Thyroid gland (tissue), 4 donors: ENCODE results near the gene SLC30A7. TPM values are rescaled to one million over a fixed set of nuclear protein-coding genes. Genes with fewer than 3 reads are reported as not detected.
"Not testable (repeated sequence)": the region's sequence is repeated elsewhere in the genome, so short reads cannot be mapped to it uniquely, and the experiment has no call there.

ENCODE experiments used
- DNase-seq, 2 donors: peaks; one replicate each; pipeline ENCODE4 v3.0.0-alpha.2; 2019
- H3K27ac ChIP-seq, 3 donors: fragments of 200-600 bp; sonication (generic); 1 replicate in 2 of 3; 2 replicates in 1 of 3; pipeline ENCODE4 v1.5.1; 2016 to 2019; ENCODE audit warnings: mild to moderate bottlenecking in 1 of 3, moderate library complexity in 1 of 3
- H3K27me3 ChIP-seq: fragments of 200-600 bp; sonication (generic); one replicate; pipeline ENCODE4 v1.5.1; 2019
- H3K36me3 ChIP-seq, 2 donors: fragments of 200-600 bp; sonication (generic); one replicate each; pipeline ENCODE4 v1.5.1; 2016 to 2019
- H3K4me1 ChIP-seq, 2 donors: fragments of 200-600 bp; sonication (generic); one replicate each; pipeline ENCODE4 v1.5.1; 2017 to 2019
- H3K4me3 ChIP-seq, 3 donors: fragments of 200-600 bp; sonication (generic); replicated peaks in 1 of 3; 1 replicate in 2 of 3; 2 replicates in 1 of 3; pipeline ENCODE4 v1.5.1; 2016; ENCODE audit warnings: mild to moderate bottlenecking in 1 of 3
- H3K9me3 ChIP-seq: fragments of 200-600 bp; sonication (generic); one replicate; pipeline ENCODE4 v1.5.1; 2017
- POLR2A ChIP-seq, 2 donors: fragments of 450-650 bp; IDR thresholded peaks; one replicate each; pipeline ENCODE4 v1.6.1; 2017; ENCODE audit warnings: antibody characterized with exemption in 2 of 2, mild to moderate bottlenecking in 2 of 2, moderate library complexity in 1 of 2
- WGBS, 2 donors: methylation state at CpG; one replicate each; pipeline ENCODE4 v1.1.5; 2017; 5-methylcytosine and 5-hydroxymethylcytosine counted together
- intact Hi-C: fragments of 100-400 bp; cut with DNase I; formaldehyde crosslinking; loops from one replicate; pipeline ENCODE4 v1.15.1; 2023
- total RNA-seq, 4 donors: library from RNA; depleted of rRNA; stranded (reverse); fragments of >200 nt; gene quantifications; one replicate each; pipeline ENCODE4 v1.2.3, GENCODE V29; 2016
- TF ChIP-seq, protein P1 (sequence below), 6 experiments: fragments of 200-600 bp in 3 of 6; fragments of 450-650 bp in 3 of 6; sonication (generic) in 3 of 6; IDR thresholded peaks; one replicate each; pipeline ENCODE4 v1.5.1; 2016 to 2019; ENCODE audit warnings: antibody characterized with exemption in 6 of 6, mild to moderate bottlenecking in 2 of 6, inconsistent platforms in 1 of 6, moderate library complexity in 1 of 6

Gene SLC30A7
- total RNA-seq, 4 donors from 2014 or later = 32.4 to 39.7 (median 36.1) TPM

DNA sequence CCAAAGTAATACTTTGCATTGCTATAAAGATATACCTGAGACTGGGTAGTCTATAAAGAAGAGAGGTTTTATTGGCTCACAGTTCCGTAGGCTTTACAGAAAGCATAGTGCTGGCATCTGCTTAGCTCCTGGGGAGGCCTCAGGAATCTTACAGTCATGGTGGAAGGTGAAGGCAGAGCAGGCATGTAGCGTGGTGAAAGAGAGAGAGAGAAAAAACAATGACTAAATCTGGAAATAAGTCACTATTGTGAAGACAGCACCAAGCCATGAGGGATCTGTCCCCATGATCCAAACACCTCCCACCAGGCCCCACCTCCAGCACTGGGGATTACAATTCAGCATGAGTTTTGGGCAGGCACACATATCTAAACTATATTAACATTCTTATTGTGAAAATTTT, 30.4 kb downstream of the SLC30A7 start:
- H3K27ac ChIP-seq = no peak overlapping the region
- no peaks in the 10 kb centered on the region for H3K9me3 ChIP-seq
- H3K27me3 ChIP-seq = no peaks in the 10 kb centered on the region
- H3K4me1 ChIP-seq = peaks cover 0 to 9% of the 10 kb centered on the region in 2 donors
- intact Hi-C loops = loop anchor here (10.0 kb wide), 1 partner anchor 359 kb away; no protein-coding TSS in a partner anchor
- no peaks in the 10 kb centered on the region for H3K36me3 ChIP-seq
- WGBS, 2 donors = 99 to 100% methylated on average over 2 of the region's 2 CpGs
- H3K4me3 ChIP-seq = no peak overlapping the region
- DNase-seq = no peak
- TF ChIP-seq, protein P1, sequence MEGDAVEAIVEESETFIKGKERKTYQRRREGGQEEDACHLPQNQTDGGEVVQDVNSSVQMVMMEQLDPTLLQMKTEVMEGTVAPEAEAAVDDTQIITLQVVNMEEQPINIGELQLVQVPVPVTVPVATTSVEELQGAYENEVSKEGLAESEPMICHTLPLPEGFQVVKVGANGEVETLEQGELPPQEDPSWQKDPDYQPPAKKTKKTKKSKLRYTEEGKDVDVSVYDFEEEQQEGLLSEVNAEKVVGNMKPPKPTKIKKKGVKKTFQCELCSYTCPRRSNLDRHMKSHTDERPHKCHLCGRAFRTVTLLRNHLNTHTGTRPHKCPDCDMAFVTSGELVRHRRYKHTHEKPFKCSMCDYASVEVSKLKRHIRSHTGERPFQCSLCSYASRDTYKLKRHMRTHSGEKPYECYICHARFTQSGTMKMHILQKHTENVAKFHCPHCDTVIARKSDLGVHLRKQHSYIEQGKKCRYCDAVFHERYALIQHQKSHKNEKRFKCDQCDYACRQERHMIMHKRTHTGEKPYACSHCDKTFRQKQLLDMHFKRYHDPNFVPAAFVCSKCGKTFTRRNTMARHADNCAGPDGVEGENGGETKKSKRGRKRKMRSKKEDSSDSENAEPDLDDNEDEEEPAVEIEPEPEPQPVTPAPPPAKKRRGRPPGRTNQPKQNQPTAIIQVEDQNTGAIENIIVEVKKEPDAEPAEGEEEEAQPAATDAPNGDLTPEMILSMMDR (IDR thresholded peaks at IDR 0.05) = no peak
- TF ChIP-seq POLR2A (IDR thresholded peaks at IDR 0.05) = no peak

DNA sequence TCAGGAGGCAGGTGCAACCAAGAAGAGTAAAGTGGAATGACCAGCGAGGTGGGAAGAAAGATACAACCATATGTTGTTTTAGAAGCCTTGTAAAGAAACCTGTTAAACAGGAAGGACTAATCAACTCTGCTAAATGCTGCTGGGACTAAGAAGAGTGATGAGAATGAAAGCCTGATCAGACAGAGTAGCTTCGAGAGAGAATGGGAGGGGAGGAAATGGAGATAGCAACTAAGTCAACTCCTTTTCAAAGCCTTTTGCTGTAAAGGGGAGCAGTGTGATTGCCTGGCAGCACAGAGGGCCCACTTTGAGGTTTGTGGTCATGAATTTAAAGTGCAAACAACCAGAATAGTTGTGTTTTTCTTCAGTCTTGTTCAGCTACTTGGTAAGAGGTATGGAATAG, 31.4 kb downstream of the SLC30A7 start:
- DNase-seq = no peak
- H3K36me3 ChIP-seq = no peaks in the 10 kb centered on the region
- H3K4me1 ChIP-seq = peaks cover 0 to 9% of the 10 kb centered on the region in 2 donors
- H3K4me3 ChIP-seq = no peak overlapping the region
- no peak for TF ChIP-seq POLR2A (IDR thresholded peaks at IDR 0.05)
- TF ChIP-seq, protein P1 (IDR thresholded peaks at IDR 0.05) = no peak
- WGBS, 2 donors = 28 to 30% methylated on average over 2 of the region's 2 CpGs
- intact Hi-C loops = loop anchor here (10.0 kb wide), 1 partner anchor 358 kb away; no protein-coding TSS in a partner anchor
- H3K27me3 ChIP-seq = no peaks in the 10 kb centered on the region
- H3K9me3 ChIP-seq = no peaks in the 10 kb centered on the region
- H3K27ac ChIP-seq = no peak overlapping the region

DNA sequence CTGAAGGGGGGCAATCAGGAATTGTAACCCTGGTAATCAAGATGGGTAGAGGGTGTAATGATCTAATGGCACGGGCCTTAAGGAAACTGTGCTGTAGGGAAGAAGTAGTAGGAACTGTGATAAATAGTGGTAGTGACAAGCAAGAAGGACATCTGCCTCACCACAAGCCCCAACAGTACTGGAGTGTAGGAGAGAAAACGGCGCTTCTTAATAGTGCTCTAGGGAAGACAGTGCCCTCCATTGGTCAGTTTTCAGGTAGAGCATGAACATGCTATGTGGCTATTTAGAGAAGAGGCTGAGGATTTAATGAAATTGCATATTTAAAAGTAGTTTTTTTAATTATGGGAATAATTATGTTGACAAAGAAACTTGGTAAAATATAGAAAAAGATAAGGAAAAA, 32.2 kb downstream of the SLC30A7 start:
- no peak for TF ChIP-seq POLR2A (IDR thresholded peaks at IDR 0.05)
- TF ChIP-seq, protein P1 (IDR thresholded peaks at IDR 0.05) = peak in 1 of 6 experiments; percentile 3
- Histone ChIP-seq H3K27me3 (no peaks in the 10 kb centered on the region), H3K9me3 (no peaks in the 10 kb centered on the region), H3K4me1 (peaks cover 0 to 9% of the 10 kb centered on the region in 2 donors), H3K36me3 (no peaks in the 10 kb centered on the region), H3K27ac (no peak overlapping the region), H3K4me3 (no peak overlapping the region)
- WGBS, 2 donors = 91 to 92% methylated on average over 3 of the region's 3 CpGs
- intact Hi-C loops = loop anchor here (10.0 kb wide), 1 partner anchor 357 kb away; no protein-coding TSS in a partner anchor
- DNase-seq = no peak

DNA sequence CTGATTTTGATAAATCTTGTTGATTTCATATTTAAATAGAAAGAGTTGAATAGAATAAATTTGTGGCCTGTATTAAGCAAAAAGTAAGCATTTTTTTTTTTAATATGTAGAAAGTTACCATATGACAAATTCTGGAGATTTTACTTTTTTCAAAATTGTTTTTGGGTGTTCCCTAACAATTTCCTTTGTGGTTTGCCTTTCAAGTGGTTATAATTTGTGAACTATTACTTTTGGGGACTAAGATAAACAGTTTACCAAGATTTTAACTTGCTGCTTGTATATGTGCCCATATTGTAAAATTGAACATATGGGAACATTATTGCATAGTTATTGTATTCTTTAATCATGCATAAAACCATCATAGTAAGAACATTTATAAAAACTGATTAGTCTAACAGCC, 34.6 kb downstream of the SLC30A7 start:
- Histone ChIP-seq H3K27ac (no peak overlapping the region), H3K36me3 (no peaks in the 10 kb centered on the region), H3K27me3 (no peaks in the 10 kb centered on the region), H3K4me1 (peaks cover 0 to 9% of the 10 kb centered on the region in 2 donors), H3K4me3 (no peak overlapping the region), H3K9me3 (no peaks in the 10 kb centered on the region)
- no peak for DNase-seq
- intact Hi-C loops = no loop called here
- TF ChIP-seq, protein P1 (IDR thresholded peaks at IDR 0.05) = no peak
- TF ChIP-seq POLR2A (IDR thresholded peaks at IDR 0.05) = no peak

GRCh38 chr1:100931716-100932115, 35.8 kb downstream of the SLC30A7 start:
- intact Hi-C loops = no loop called here
- Histone ChIP-seq H3K4me3 (no peak overlapping the region), H3K27ac (no peak overlapping the region), H3K9me3 (no peaks in the 10 kb centered on the region), H3K36me3 (no peaks in the 10 kb centered on the region), H3K4me1 (peaks cover 0 to 9% of the 10 kb centered on the region in 2 donors), H3K27me3 (no peaks in the 10 kb centered on the region)
- DNase-seq = no peak
- 95 to 96% methylated on average over 1 of the region's 1 CpG for WGBS, 2 donors
- TF ChIP-seq, protein P1 (IDR thresholded peaks at IDR 0.05) = peak in 1 of 6 experiments; percentile 7
- TF ChIP-seq POLR2A (IDR thresholded peaks at IDR 0.05) = no peak

DNA sequence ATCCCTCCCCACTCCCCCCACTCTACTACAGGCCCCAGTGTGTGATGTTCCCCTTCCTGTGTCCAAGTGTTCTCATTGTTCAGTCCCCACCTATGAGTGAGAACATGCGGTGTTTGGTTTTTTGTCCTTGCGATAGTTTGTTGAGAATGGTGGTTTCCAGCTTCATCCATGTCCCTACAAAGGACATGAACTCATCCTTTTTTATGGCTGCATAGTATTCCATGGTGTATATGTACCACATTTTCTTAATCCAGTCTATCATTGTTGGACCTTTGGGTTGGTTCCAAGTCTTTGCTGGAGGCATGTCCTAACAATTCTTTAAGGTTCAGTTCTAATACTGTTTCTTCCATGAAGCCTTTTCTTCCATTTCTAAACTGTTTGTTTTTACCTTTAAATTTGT, 37.7 kb downstream of the SLC30A7 start:
- H3K4me1 ChIP-seq, H3K9me3 ChIP-seq, intact Hi-C loops, DNase-seq, H3K27me3 ChIP-seq, H3K4me3 ChIP-seq, H3K27ac ChIP-seq, H3K36me3 ChIP-seq: not testable (repeated sequence)
- 94 to 95% methylated on average over 2 of the region's 2 CpGs for WGBS, 2 donors
